SJCRH30 (cell line): ENCODE results near the gene ATP6V1G2. TPM values are rescaled to one million over a fixed set of nuclear protein-coding genes. Genes with fewer than 3 reads are reported as not detected.
A peak's percentile ranks its signal among the peaks of the same experiment; 100 is the strongest.
"Not testable (repeated sequence)": the region's sequence is repeated elsewhere in the genome, so short reads cannot be mapped to it uniquely, and the experiment has no call there.

Source experiments
- DNase-seq, 2 experiments: peaks; one replicate each; pipeline ENCODE4 v3.0.0-alpha.2; 2015 to 2020
- H3K27ac ChIP-seq: fragments of 250-450 bp; sonication (Bioruptor Pico); 2 replicates; pipeline ENCODE4 v1.5.1; 2020; ENCODE audit warnings: mild to moderate bottlenecking, moderate library complexity
- H3K27me3 ChIP-seq: fragments of 250-450 bp; sonication (Bioruptor Pico); 2 replicates; pipeline ENCODE4 v1.5.1; 2020; ENCODE audit warnings: mild to moderate bottlenecking, moderate library complexity
- H3K36me3 ChIP-seq: fragments of 250-450 bp; sonication (Bioruptor Pico); 2 replicates; pipeline ENCODE4 v1.5.1; 2020; ENCODE audit warnings: mild to moderate bottlenecking, moderate library complexity
- H3K4me1 ChIP-seq: fragments of 250-450 bp; sonication (Bioruptor Pico); 2 replicates; pipeline ENCODE4 v1.5.1; 2020; ENCODE audit warnings: mild to moderate bottlenecking, moderate library complexity
- H3K4me3 ChIP-seq: fragments of 250-450 bp; sonication (Bioruptor Pico); 2 replicates; pipeline ENCODE4 v1.5.1; 2020; ENCODE audit warnings: mild to moderate bottlenecking, moderate library complexity
- H3K9me3 ChIP-seq: fragments of 250-450 bp; sonication (Bioruptor Pico); replicated peaks from 2 replicates; pipeline ENCODE4 v1.5.1; 2020; ENCODE audit warnings: mild to moderate bottlenecking, moderate library complexity
- total RNA-seq: library from RNA; depleted of rRNA; stranded (reverse); fragments of >200 nt; shearing (Covaris generic); gene quantifications from 2 replicates; pipeline ENCODE4 v1.2.3, GENCODE V29; 2014; rRNA removed

Gene ATP6V1G2
- total RNA-seq, result 0.91 and 1.4 TPM in 2 replicates

DNA sequence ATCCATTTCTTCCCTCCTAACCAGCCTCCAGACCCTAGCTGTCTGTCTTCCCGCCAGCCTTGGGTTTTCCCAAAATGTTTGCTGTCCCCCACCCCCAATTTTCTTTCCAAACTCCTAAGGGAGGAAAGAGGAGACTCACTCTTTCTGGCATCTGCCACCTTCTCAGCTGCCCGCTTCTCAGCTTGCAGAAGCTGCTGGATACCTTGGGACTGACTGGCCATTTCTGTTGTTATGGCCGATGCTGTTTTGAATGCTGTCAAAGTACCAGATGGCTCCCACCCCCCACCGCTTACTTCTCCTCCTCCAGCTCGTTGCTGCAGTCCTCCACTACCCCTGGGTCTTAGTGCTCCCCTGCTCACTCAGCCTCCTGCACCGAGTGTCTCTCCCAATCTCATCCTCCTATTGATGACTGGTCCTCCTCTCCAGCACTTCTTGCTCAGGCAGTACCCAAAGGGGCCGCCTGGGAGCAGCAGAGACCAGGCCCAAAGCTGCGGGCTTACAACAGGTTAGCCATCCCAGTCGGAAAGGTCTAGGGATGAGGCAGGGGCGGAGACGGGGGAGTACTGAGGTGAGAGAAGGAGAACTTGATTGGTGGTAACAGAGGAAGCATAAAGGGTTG is at the start of gene ATP6V1G2:
TSS of gene ATP6V1G2 (minus strand) at position 270 of the 619 bp plus-strand sequence. CDS start at position 221, 49 bp downstream.
- DNase-seq, result peak; percentile 84 to 91
- Histone ChIP-seq H3K27ac (peak within 1 kb of the TSS; percentile 27; the same call in 1 of the 2 replicates), H3K4me1 (peaks cover 21% of the 10 kb centered on the region), H3K4me3 (peak within 1 kb of the TSS; percentile 59), H3K36me3 (no peaks in the 10 kb centered on the region), H3K9me3 (no peaks in the 10 kb centered on the region), H3K27me3 (no peaks in the 10 kb centered on the region)

- H3K4me3 ChIP-seq, result no peak overlapping the region
- no peaks in the 10 kb centered on the region for H3K36me3 ChIP-seq
- no peaks in the 10 kb centered on the region for H3K9me3 ChIP-seq
- H3K27me3 ChIP-seq, result no peaks in the 10 kb centered on the region
- H3K27ac ChIP-seq, result no peak overlapping the region
- H3K4me1 ChIP-seq, result 0 out of 2 replicates have a peak, but pooled peaks cover 4% of the 10 kb centered on the region
- DNase-seq, result no peak
Measured at GRCh38 chr6:31592396-31592771, 46.0 kb upstream of the ATP6V1G2 start.

GRCh38 chr6:31590691-31591090 is 44.3 kb upstream of the ATP6V1G2 start:
- H3K9me3 ChIP-seq, H3K27ac ChIP-seq, DNase-seq, H3K4me3 ChIP-seq, H3K27me3 ChIP-seq, H3K36me3 ChIP-seq, H3K4me1 ChIP-seq: not testable (repeated sequence)

DNA sequence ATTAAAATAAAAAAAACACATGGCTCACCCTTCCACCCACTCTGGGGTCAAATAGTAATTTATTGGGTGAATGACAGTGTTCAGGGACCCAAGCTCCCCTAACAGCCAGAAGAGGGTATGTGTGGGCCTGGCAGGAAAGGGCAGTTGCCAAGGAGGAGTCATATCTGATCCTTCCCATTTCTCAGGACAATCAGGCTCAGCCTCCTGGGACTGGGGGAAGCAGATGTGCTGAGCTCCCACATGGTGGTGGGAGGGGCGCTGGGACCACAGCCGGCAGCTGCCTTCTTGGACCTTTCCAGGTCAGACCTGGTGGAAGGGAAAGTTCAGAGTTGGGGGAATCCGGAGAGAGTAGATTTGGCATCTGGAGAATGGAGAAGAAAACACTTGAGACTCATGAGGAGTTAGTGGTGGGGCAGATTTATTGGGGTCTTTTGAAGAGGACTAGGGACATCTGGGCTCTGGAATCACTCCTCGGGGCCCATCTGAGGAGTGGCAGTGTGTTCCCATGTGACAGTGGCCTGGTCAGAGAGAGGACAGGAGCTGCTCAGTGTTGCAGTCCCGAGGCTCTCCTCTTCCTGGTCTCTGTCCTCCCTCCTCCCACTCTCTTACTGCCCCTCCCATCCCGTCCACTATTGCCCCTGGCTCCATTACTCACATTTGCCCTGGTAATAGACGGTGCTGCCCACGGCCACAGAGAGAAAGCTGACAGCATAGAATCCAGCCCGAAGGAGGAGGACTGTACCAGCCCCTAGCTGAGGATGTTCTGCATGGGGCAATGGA is 42.7 kb upstream of the ATP6V1G2 start:
- no peaks in the 10 kb centered on the region for H3K27me3 ChIP-seq
- peak; percentile 47 to 59 for DNase-seq

GRCh38 chr6:31587791-31588777 is 41.7 kb upstream of the ATP6V1G2 start:
- Histone ChIP-seq H3K36me3 (no peaks in the 10 kb centered on the region), H3K4me3 (no peak overlapping the region), H3K27ac (no peak overlapping the region), H3K4me1 (0 out of 2 replicates have a peak, but pooled peaks cover 4% of the 10 kb centered on the region), H3K9me3 (no peaks in the 10 kb centered on the region), H3K27me3 (no peaks in the 10 kb centered on the region)
- no peak for DNase-seq

More for the DNA sequence above, 42.7 kb upstream of the ATP6V1G2 start:
- no peak overlapping the region for H3K27ac ChIP-seq
- H3K4me1 ChIP-seq, result 0 out of 2 replicates have a peak, but pooled peaks cover 4% of the 10 kb centered on the region
- H3K36me3 ChIP-seq, result no peaks in the 10 kb centered on the region
- no peaks in the 10 kb centered on the region for H3K9me3 ChIP-seq
- no peak overlapping the region for H3K4me3 ChIP-seq

- Histone ChIP-seq H3K27me3 (no peaks in the 10 kb centered on the region), H3K4me1 (0 out of 2 replicates have a peak, but pooled peaks cover 4% of the 10 kb centered on the region), H3K9me3 (no peaks in the 10 kb centered on the region), H3K36me3 (no peaks in the 10 kb centered on the region), H3K27ac (no peak overlapping the region), H3K4me3 (no peak overlapping the region)
- DNase-seq, result no peak
Measured at GRCh38 chr6:31586599-31587281, 40.3 kb upstream of the ATP6V1G2 start.

DNA sequence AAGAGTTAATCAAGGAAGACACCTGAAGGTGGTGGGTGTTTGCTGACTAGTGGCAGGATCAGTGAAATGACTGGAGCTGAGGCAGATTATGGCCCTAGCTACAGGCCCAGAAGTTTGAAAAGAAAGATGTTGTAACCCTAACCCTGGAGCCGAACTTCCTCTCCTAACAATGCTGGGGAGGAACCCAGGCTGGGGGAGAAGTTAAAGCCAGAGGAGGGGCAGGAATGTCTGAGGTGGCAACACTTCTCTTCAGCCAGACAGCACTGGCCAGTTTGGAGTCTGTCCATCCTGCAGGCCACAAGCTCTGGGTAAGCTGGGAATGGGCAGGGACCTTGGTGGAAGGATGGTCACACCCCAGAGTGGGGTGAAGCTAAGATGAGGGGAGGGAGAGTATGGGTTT is 39.6 kb upstream of the ATP6V1G2 start, which contains the start of gene LST1:
TSS of gene LST1 (plus strand) at position 270 of the 400 bp plus-strand sequence. CDS start 1,023 bp downstream, outside the sequence.
- no peak within 1 kb of the TSS for H3K27ac ChIP-seq
- 0 out of 2 replicates have a peak, but pooled peaks cover 4% of the 10 kb centered on the region for H3K4me1 ChIP-seq
- no peak within 1 kb of the TSS for H3K4me3 ChIP-seq
- DNase-seq, result no peak
- no peaks in the 10 kb centered on the region for H3K36me3 ChIP-seq
- H3K9me3 ChIP-seq, result no peaks in the 10 kb centered on the region
- H3K27me3 ChIP-seq, result no peaks in the 10 kb centered on the region

DNA sequence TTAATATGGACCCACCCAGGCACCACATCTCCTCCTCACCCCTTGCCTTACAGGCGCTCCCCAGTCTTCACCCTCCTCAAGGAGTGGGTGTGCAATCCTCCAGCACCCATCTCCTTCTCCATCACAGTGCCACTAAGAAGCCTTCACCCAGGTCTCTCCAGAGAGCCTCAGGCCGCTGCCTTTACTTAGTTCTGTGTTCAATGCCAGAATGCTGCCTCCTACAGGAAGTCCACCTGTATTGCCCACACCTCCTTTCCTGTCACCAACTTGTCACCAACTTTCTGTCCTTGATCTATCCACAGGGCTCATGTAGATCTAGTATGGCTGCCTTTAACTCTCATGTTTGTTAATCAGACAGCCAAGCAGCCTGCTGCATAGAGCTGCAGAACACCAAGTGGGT is 39.1 kb upstream of the ATP6V1G2 start:
- Histone ChIP-seq H3K4me1 (0 out of 2 replicates have a peak, but pooled peaks cover 4% of the 10 kb centered on the region), H3K9me3 (no peaks in the 10 kb centered on the region), H3K4me3 (no peak overlapping the region), H3K27me3 (no peaks in the 10 kb centered on the region), H3K27ac (no peak overlapping the region), H3K36me3 (no peaks in the 10 kb centered on the region)
- DNase-seq, result no peak

GRCh38 chr6:31582230-31582643 is 35.8 kb upstream of the ATP6V1G2 start, which contains the start of gene LTB:
Gene LTB, minus strand, starts transcription at chr6:31582424. Its CDS starts 7 bp downstream, at chr6:31582417.
- no peaks in the 10 kb centered on the region for H3K36me3 ChIP-seq
- peak within 1 kb of the TSS; percentile 64 for H3K4me3 ChIP-seq
- H3K4me1 ChIP-seq, result no peaks in the 10 kb centered on the region
- no peaks in the 10 kb centered on the region for H3K9me3 ChIP-seq
- H3K27ac ChIP-seq, result no peak within 1 kb of the TSS
- no peak for DNase-seq
- H3K27me3 ChIP-seq, result no peaks in the 10 kb centered on the region

- H3K27ac ChIP-seq, result no peak overlapping the region
Measured at GRCh38 chr6:31581434-31582229, 35.2 kb upstream of the ATP6V1G2 start.

GRCh38 chr6:31580807-31581433 is 34.5 kb upstream of the ATP6V1G2 start:
- Histone ChIP-seq H3K27ac (no peak overlapping the region), H3K9me3 (no peaks in the 10 kb centered on the region), H3K27me3 (no peaks in the 10 kb centered on the region), H3K4me1 (no peaks in the 10 kb centered on the region), H3K4me3 (peak overlapping the region; percentile 64), H3K36me3 (no peaks in the 10 kb centered on the region)
- DNase-seq, result peak; percentile 82 to 83

More at GRCh38 chr6:31581434-31582229, 35.2 kb upstream of the ATP6V1G2 start:
- no peaks in the 10 kb centered on the region for H3K27me3 ChIP-seq
- peak in 1 of 2 experiments; percentile 10 for DNase-seq
- no peaks in the 10 kb centered on the region for H3K9me3 ChIP-seq
- H3K36me3 ChIP-seq, result no peaks in the 10 kb centered on the region
- H3K4me1 ChIP-seq, result no peaks in the 10 kb centered on the region
- H3K4me3 ChIP-seq, result peak overlapping the region; percentile 64

DNA sequence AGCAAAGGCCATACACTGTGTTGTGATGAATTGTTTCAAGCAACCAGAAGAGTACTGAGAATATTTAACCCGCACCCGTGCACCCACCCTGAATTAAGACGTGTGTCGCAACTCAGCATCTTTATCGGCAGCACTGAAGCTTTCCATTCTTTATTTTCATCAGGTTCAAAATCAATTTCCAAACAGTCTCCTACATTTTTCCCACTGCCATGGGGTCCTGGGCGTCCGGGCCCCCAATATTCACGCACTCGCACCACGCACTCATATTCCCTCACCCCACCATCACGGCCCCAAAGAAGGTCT is 34.0 kb upstream of the ATP6V1G2 start:
- Histone ChIP-seq H3K9me3 (no peaks in the 10 kb centered on the region), H3K36me3 (no peaks in the 10 kb centered on the region), H3K4me3 (peak overlapping the region; percentile 64), H3K27me3 (no peaks in the 10 kb centered on the region; the same call in 1 of the 2 replicates), H3K4me1 (no peaks in the 10 kb centered on the region), H3K27ac (no peak overlapping the region)
- no peak for DNase-seq
